GM19372 (cell line): ENCODE measurements around the gene POU2AF2.

Experiments used
- ATAC-seq: cut with Tn5 transposase; IDR thresholded peaks from one replicate; pipeline ENCODE4 v1.9.1; 2021; ENCODE audit warnings: mild to moderate bottlenecking, low read depth, moderate library complexity; ENCODE audit not compliant: unreplicated experiment

POU2AF2 gene

DNA sequence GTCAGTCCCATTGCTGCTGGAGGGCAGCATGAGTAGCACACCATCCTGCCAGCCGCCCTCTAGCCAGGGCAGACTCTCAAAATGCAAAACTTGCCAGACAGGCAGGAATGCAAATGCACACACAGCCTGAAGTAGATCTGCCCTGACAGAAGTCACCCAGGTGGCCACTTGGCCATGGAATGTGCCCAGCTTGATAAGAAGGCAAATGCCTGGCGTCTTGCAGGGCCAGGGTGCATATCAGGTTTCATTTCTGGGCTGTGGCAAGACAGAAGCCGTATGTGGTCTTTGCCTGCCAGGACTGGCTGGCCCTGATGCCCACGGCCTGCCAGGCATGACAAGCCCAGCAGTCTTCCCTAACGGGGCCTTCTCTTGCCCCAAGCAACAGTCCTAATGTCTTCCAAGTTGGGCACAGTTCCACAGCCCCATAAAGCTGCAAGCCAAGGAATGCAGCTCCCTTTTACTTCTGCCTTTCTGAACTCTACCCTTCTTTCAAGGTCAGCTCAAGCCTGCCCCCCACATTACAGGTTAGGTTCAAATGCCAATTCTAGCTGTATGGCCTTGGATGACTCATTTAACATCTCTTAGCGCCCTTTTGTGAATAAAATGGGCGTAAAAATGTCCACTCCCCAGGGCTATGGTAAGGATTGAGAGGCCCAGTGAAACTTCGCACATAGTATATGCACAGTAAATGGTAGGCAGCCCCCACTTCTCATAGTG lies 82.5 kb downstream of the POU2AF2 start:
- ATAC-seq, result no peak

- no peak for ATAC-seq
These were observed 84.0 kb downstream of the POU2AF2 start for GRCh38 chr11:111329306-111330204.

- no peak for ATAC-seq
These were observed 84.8 kb downstream of the POU2AF2 start for GRCh38 chr11:111330234-111330893.

DNA sequence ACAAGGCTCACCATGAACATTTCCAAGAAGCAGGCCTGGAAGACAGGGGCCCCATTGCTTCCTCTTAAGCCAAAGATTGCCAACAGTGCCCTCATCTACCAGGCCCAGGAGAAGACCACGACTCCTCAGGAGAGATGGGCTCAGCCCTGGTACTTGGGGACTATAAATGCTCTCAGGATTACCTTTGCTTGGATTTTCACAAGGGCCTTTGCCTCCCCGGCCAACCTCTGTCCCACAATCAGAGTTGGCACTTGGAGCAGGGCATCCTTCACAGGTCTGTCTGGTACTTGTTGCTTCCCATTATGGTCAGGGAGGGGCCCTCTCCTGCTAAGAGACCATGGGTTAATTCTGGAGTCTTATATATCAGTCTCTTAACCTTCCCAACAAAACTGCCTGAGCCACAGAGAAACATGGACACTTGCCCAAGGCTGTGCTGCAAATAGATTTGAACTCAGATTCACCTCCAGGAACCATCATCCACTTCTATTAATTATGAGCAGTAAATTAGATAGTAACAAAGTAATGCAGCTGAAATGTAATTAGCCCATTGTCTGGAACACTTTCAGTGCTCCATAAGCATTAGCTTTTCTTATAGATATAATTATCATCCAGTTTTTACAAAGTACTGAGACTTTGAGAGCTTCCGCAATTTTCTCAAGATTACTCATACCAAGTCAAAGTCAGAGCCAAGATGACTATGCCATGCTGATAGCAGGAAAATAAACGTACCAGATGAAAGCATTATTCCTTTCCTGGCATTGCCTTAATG lies 86.4 kb downstream of the POU2AF2 start:
- ATAC-seq, result no peak

- no peak for ATAC-seq
These were observed 89.3 kb downstream of the POU2AF2 start for GRCh38 chr11:111334532-111335502.

- ATAC-seq, result no peak
These were observed 90.0 kb downstream of the POU2AF2 start for GRCh38 chr11:111335549-111335948.
